SU-DHL-6 (cell line): ENCODE results near the gene SH3RF2.

Source experiments
- H2AFZ ChIP-seq: fragments of 200-600 bp; sonication (generic); 2 replicates; pipeline ENCODE4 v1.6.1; 2014; ENCODE audit warnings: low read depth, mild to moderate bottlenecking, moderate library complexity, mixed read lengths, antibody characterized with exemption, low read length; ENCODE audit not compliant: severe bottlenecking
- H3F3A ChIP-seq: fragments of 200-600 bp; shearing (Covaris generic); 2 replicates; pipeline ENCODE4 v1.6.0; 2016; ENCODE audit warnings: antibody characterized with exemption, mild to moderate bottlenecking; ENCODE audit not compliant: insufficient read depth
- H3K27ac ChIP-seq: fragments of 200-600 bp; sonication (generic); 2 replicates; pipeline ENCODE4 v1.5.1; 2016; ENCODE audit warnings: low read depth, mild to moderate bottlenecking, low read length, moderate library complexity, mixed read lengths
- H3K27me3 ChIP-seq: fragments of 200-600 bp; sonication (generic), shearing (Covaris generic); 2 replicates; pipeline ENCODE4 v1.6.0; 2014; ENCODE audit warnings: mild to moderate bottlenecking, low read length
- H3K36me3 ChIP-seq: fragments of 200-600 bp; sonication (generic); 2 replicates; pipeline ENCODE4 v1.6.1; 2014; ENCODE audit warnings: mild to moderate bottlenecking, low read length, mixed read lengths
- H3K4me2 ChIP-seq: fragments of 300-600, 200-600 bp; shearing (Covaris generic), sonication (generic); 2 replicates; pipeline ENCODE4 v1.6.0; 2014; ENCODE audit warnings: low read length, low read depth, mild to moderate bottlenecking; ENCODE audit not compliant: poor library complexity, severe bottlenecking
- H3K4me3 ChIP-seq: fragments of 200-600 bp; sonication (generic); 2 replicates; pipeline ENCODE4 v1.5.1; 2014; ENCODE audit warnings: antibody characterized with exemption, low read length, mild to moderate bottlenecking, mixed read lengths; ENCODE audit not compliant: insufficient read depth, poor library complexity, severe bottlenecking
- H3K79me2 ChIP-seq: fragments of 200-600 bp; sonication (generic); 2 replicates; pipeline ENCODE4 v1.6.1; 2014; ENCODE audit warnings: mild to moderate bottlenecking, low read length, moderate library complexity; ENCODE audit not compliant: insufficient read depth
- H3K9ac ChIP-seq: fragments of 200-600 bp; sonication (generic); 2 replicates; pipeline ENCODE4 v1.7.0; 2014; ENCODE audit warnings: mild to moderate bottlenecking, low read length
- H3K9me2 ChIP-seq: fragments of 200-600 bp; sonication (generic); replicated peaks from 2 replicates; pipeline ENCODE4 v1.6.1; 2014; ENCODE audit warnings: low read length; ENCODE audit not compliant: insufficient read depth
- H3K9me3 ChIP-seq: fragments of 200-600 bp; sonication (generic); 2 replicates; pipeline ENCODE4 v1.6.1; 2014; ENCODE audit warnings: low read length, mixed read lengths; ENCODE audit not compliant: insufficient read depth
- H4K20me1 ChIP-seq: fragments of 200-600 bp; sonication (generic); 2 replicates; pipeline ENCODE4 v1.6.1; 2014; ENCODE audit warnings: low read depth, mild to moderate bottlenecking, antibody characterized with exemption, low read length, moderate library complexity, mixed read lengths
- EZH2phosphoT487 ChIP-seq: fragments of 200-600 bp; sonication (generic), shearing (Covaris generic); conservative IDR thresholded peaks from 2 replicates; pipeline ENCODE4 v1.6.1; 2018; ENCODE audit warnings: mild to moderate bottlenecking, antibody characterized with exemption, low read length, moderate library complexity, mixed read lengths
- TF ChIP-seq, protein P1 (sequence below): fragments of 200-600 bp; sonication (generic); IDR thresholded peaks from one replicate; pipeline ENCODE4 v1.5.1; 2017; ENCODE audit warnings: antibody characterized with exemption, mild to moderate bottlenecking, low read length, moderate library complexity; ENCODE audit not compliant: insufficient read depth, poor library complexity, severe bottlenecking

SH3RF2 gene

DNA sequence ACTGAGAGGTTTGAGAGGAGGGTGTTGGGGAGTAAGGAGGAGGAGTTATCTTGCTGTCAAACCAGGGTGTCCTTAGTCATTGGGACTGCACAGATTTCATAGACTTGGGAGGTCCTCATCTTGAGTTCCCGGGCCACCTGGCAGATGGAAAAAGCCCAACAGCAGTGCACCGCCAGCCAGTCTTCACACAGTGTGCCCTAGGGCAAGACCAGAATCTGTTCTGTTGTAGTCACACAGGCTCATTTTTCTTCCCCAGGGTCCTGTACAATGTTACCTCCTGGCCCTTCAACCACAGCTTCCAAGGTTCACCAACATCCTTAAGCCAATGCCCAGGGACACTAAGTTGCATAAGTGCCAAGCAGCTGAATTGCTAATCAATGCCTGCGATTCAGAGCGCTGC is 148.0 kb downstream of the SH3RF2 start:
- H2AFZ ChIP-seq: no peak overlapping the region
- H3K9me2 ChIP-seq: no peaks in the 10 kb centered on the region
- H3K4me2 ChIP-seq: no peak overlapping the region
- no peaks in the 10 kb centered on the region for H3K27me3 ChIP-seq
- no peaks in the 10 kb centered on the region for H4K20me1 ChIP-seq
- H3K36me3 ChIP-seq: no peaks in the 10 kb centered on the region
- H3K79me2 ChIP-seq: no peaks in the 10 kb centered on the region
- no peaks in the 10 kb centered on the region for H3K9me3 ChIP-seq
- no peak overlapping the region for H3K9ac ChIP-seq
- TF ChIP-seq, protein P1, sequence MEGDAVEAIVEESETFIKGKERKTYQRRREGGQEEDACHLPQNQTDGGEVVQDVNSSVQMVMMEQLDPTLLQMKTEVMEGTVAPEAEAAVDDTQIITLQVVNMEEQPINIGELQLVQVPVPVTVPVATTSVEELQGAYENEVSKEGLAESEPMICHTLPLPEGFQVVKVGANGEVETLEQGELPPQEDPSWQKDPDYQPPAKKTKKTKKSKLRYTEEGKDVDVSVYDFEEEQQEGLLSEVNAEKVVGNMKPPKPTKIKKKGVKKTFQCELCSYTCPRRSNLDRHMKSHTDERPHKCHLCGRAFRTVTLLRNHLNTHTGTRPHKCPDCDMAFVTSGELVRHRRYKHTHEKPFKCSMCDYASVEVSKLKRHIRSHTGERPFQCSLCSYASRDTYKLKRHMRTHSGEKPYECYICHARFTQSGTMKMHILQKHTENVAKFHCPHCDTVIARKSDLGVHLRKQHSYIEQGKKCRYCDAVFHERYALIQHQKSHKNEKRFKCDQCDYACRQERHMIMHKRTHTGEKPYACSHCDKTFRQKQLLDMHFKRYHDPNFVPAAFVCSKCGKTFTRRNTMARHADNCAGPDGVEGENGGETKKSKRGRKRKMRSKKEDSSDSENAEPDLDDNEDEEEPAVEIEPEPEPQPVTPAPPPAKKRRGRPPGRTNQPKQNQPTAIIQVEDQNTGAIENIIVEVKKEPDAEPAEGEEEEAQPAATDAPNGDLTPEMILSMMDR: no peak
- TF ChIP-seq EZH2phosphoT487: no peak
- no peaks in the 10 kb centered on the region for H3F3A ChIP-seq
- no peak overlapping the region for H3K4me3 ChIP-seq
- no peak overlapping the region for H3K27ac ChIP-seq

DNA sequence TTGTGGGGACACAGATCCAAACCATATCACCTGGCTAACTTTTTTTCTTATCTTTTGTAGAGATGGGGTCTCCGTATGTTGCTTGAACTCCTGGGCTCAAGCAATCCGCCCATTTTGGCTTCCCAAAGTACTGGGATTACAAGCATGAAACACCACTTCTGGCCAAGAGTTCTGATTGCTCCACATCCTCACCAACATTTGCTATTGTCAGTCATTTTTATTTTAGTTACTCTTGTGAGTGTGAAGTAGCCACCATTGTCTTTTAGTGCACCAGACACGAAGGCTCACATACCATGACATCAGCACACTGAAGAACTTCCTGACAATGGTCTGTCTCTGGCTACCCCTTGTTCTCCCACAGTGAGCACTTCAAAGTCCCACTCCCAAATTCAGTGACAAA is 151.7 kb downstream of the SH3RF2 start:
- TF ChIP-seq, protein P1: no peak
- no peak for TF ChIP-seq EZH2phosphoT487
- no peaks in the 10 kb centered on the region for H3K9me3 ChIP-seq
- no peak overlapping the region for H3K27ac ChIP-seq
- no peaks in the 10 kb centered on the region for H3K36me3 ChIP-seq
- H3K4me2 ChIP-seq: no peak overlapping the region
- no peaks in the 10 kb centered on the region for H3K79me2 ChIP-seq
- no peak overlapping the region for H2AFZ ChIP-seq
- no peaks in the 10 kb centered on the region for H3F3A ChIP-seq
- no peak overlapping the region for H3K4me3 ChIP-seq
- H3K27me3 ChIP-seq: no peaks in the 10 kb centered on the region
- H4K20me1 ChIP-seq: no peaks in the 10 kb centered on the region
- no peaks in the 10 kb centered on the region for H3K9me2 ChIP-seq
- H3K9ac ChIP-seq: no peak overlapping the region

DNA sequence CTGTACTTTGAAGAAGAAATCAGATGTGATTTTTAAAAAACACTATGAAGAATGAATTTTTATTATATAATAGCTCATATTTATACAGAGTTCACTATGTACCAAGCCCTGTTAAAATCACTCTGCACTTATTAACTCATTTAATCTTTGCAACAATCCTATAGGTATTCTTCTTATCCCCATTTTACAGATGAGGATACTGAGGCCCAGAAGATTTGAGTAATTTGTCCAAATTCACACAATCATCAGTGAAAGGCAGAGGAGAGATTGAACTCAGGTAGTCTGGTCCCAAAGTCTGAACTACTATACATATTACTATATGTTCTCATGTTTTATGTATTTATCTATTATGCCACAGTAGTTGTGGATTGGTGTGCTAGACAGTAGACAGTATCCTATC is 152.9 kb downstream of the SH3RF2 start:
- Histone ChIP-seq H3K4me2 (no peak overlapping the region), H3K9ac (no peak overlapping the region), H3K27ac (no peak overlapping the region), H3K79me2 (no peaks in the 10 kb centered on the region), H3K9me2 (no peaks in the 10 kb centered on the region), H3F3A (no peaks in the 10 kb centered on the region), H3K4me3 (no peak overlapping the region), H3K36me3 (no peaks in the 10 kb centered on the region), H2AFZ (no peak overlapping the region), H3K9me3 (no peaks in the 10 kb centered on the region), H4K20me1 (no peaks in the 10 kb centered on the region), H3K27me3 (no peaks in the 10 kb centered on the region)
- no peak for TF ChIP-seq EZH2phosphoT487
- TF ChIP-seq, protein P1: no peak
